AG09319 (cell line): ENCODE results near the gene NTNG2.

ENCODE experiments used
- DNase-seq: peaks from one replicate; pipeline ENCODE4 v3.0.0-alpha.2; 2010; ENCODE audit warnings: low read depth; ENCODE audit errors: extremely low read depth
- CTCF ChIP-seq: IDR thresholded peaks from 2 replicates; pipeline ENCODE4 v1.5.1; 2011; ENCODE audit warnings: low read depth, mild to moderate bottlenecking, inconsistent platforms, low read length, moderate library complexity

The NTNG2 gene

GRCh38 chr9:132161743-132162184 is at the start of gene NTNG2:
TSS of gene NTNG2 (plus strand) at chr9:132162058. CDS start at chr9:132166832, 4,774 bp downstream.
- DNase-seq: no peak
- TF ChIP-seq CTCF: no peak

- DNase-seq: peak; percentile 14
- no peak for TF ChIP-seq CTCF
These were observed 47.7 kb upstream of the NTNG2 start for GRCh38 chr9:132114102-132114707.

GRCh38 chr9:132116583-132116982 is 45.3 kb upstream of the NTNG2 start:
- TF ChIP-seq CTCF: no peak
- no peak for DNase-seq

DNA sequence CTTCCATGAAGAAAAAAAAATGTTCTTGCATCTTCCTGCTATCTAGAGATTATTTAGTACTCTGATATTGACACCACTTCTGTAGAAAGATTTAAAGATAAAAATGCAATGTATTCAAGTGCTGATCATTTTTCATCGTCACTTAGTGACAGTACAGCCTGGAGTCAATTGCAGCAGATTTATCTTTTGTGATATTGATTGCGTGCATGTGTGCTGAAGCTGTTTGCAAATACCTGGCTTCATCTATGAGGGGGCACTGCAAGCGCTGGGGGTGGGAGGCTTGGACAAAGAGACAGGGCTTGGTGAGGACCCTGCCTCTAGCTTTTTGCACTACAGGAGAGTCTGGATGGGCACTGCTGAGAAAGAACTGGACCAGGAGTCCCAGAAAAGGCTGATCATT is 44.2 kb upstream of the NTNG2 start:
- no peak for DNase-seq
- no peak for TF ChIP-seq CTCF

DNA sequence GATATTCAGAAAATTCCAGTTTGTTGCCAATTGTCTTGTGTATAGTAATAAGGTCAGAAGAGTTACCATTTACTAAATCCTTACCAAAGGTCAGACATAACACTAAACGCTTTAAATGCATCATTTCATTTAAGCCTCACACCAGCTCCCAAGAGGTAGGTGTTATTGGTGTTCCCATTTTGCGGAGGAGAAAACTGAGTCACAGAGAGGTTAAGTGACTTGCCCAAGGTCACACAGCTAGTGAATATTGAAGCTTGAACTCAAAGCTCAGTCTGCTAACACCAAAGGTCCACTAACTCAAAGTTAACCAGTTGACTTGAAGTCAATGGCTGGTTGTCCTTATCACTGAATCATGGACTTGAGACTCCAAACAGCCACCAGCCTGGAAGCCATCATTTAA is 40.8 kb upstream of the NTNG2 start:
- no peak for TF ChIP-seq CTCF
- no peak for DNase-seq

GRCh38 chr9:132124800-132125199 is 37.1 kb upstream of the NTNG2 start:
- no peak for TF ChIP-seq CTCF
- DNase-seq: no peak

DNA sequence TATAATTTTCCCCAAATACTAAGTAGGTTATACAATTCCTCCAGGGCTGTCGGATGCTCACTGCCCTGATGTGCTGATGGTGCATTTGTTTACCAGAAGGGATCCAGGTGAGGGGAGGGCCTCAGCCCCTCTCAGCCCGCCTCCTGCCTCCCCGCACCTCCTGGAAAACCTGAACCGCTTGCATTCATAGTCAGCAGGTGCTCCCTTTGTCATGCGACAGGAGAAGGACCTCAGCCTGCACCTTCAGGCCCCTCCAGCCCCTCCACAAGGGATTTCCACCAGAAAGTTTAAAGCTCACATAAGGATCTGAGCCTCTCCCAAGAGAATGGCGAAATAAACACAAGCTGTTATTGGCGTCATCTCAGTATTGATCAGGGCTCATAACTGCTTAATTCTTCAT is 36.5 kb upstream of the NTNG2 start:
- DNase-seq: no peak
- TF ChIP-seq CTCF: no peak
